Neural cell (in vitro differentiated cells): ENCODE results near the gene ZNF586. TPM values are rescaled to one million over a fixed set of nuclear protein-coding genes. Genes with fewer than 3 reads are reported as not detected.

Experiments used
- H2AFZ ChIP-seq: fragments of 200-600, 300-800 bp; sonication (generic), shearing (Covaris generic); 2 replicates; pipeline ENCODE4 v1.6.0; 2014; ENCODE audit warnings: low read depth, mild to moderate bottlenecking, antibody characterized with exemption, low read length, moderate library complexity
- H3F3A ChIP-seq: fragments of 200-600 bp; shearing (Covaris generic); 2 replicates; pipeline ENCODE4 v1.6.1; 2016; ENCODE audit warnings: mild to moderate bottlenecking, moderate library complexity, mixed read lengths, antibody characterized with exemption, low read length; ENCODE audit not compliant: insufficient read depth, poor library complexity, severe bottlenecking
- H3K27ac ChIP-seq: fragments of 200-600, 300-800 bp; sonication (generic), shearing (Covaris generic); 2 replicates; pipeline ENCODE4 v1.5.1; 2014; ENCODE audit warnings: mild to moderate bottlenecking, low read length, moderate library complexity
- H3K27me3 ChIP-seq: fragments of 300-800, 200-600 bp; sonication (generic), shearing (Covaris generic); 2 replicates; pipeline ENCODE4 v1.6.0; 2014; ENCODE audit warnings: mild to moderate bottlenecking, low read depth, low read length, moderate library complexity; ENCODE audit not compliant: insufficient read depth
- H3K36me3 ChIP-seq: fragments of 300-800, 200-600 bp; sonication (generic), shearing (Covaris generic); 2 replicates; pipeline ENCODE4 v1.5.1; 2014; ENCODE audit warnings: mild to moderate bottlenecking, antibody characterized with exemption, low read length, moderate library complexity; ENCODE audit not compliant: insufficient read depth
- H3K4me2 ChIP-seq: fragments of 300-800, 200-600 bp; sonication (generic), shearing (Covaris generic); 2 replicates; pipeline ENCODE4 v1.6.0; 2014; ENCODE audit warnings: mild to moderate bottlenecking, low read length
- H3K4me3 ChIP-seq: fragments of 300-800, 200-600 bp; sonication (generic), shearing (Covaris generic); 2 replicates; pipeline ENCODE4 v1.5.1; 2014; ENCODE audit warnings: mild to moderate bottlenecking, low read length, moderate library complexity
- H3K79me2 ChIP-seq: fragments of 200-600 bp; shearing (Covaris generic); replicated peaks from 2 replicates; pipeline ENCODE4 v1.6.0; 2014; ENCODE audit warnings: mild to moderate bottlenecking, low read length, moderate library complexity; ENCODE audit not compliant: insufficient read depth
- H3K9ac ChIP-seq: fragments of 300-800, 200-600 bp; sonication (generic), shearing (Covaris generic); 2 replicates; pipeline ENCODE4 v1.6.1; 2016; ENCODE audit warnings: mild to moderate bottlenecking, low read length, mixed read lengths
- H3K9me2 ChIP-seq: fragments of 200-600 bp; shearing (Covaris generic); 2 replicates; pipeline ENCODE4 v1.6.1; 2016; ENCODE audit warnings: mild to moderate bottlenecking, low read length, mixed read lengths; ENCODE audit not compliant: insufficient read depth
- H3K9me3 ChIP-seq: fragments of 200-600, 300-800 bp; sonication (generic), shearing (Covaris generic); 2 replicates; pipeline ENCODE4 v1.6.1; 2016; ENCODE audit warnings: mild to moderate bottlenecking, mixed run types, low read length, moderate library complexity, mixed read lengths
- H4K20me1 ChIP-seq: fragments of 200-600 bp; shearing (Covaris generic); 2 replicates; pipeline ENCODE4 v1.6.1; 2016; ENCODE audit warnings: mild to moderate bottlenecking, mixed run types; ENCODE audit not compliant: insufficient read depth
- CTCF ChIP-seq: fragments of 450-650 bp; IDR thresholded peaks from 2 replicates; pipeline ENCODE4 v1.5.1; 2014; ENCODE audit warnings: antibody characterized with exemption, mild to moderate bottlenecking, moderate library complexity; ENCODE audit not compliant: poor library complexity, severe bottlenecking
- EP300 ChIP-seq: fragments of 450-650 bp; conservative IDR thresholded peaks from 2 replicates; pipeline ENCODE4 v1.6.1; 2014; ENCODE audit warnings: antibody characterized with exemption, mild to moderate bottlenecking, moderate library complexity; ENCODE audit not compliant: poor library complexity, severe bottlenecking
- EZH2 ChIP-seq: fragments of 200-600, 300-800 bp; shearing (Covaris generic), sonication (generic); IDR thresholded peaks from 2 replicates; pipeline ENCODE4 v1.6.1; 2014; ENCODE audit warnings: antibody characterized with exemption, low read length, borderline replicate concordance, mild to moderate bottlenecking; ENCODE audit not compliant: insufficient read depth, poor library complexity, severe bottlenecking
- MXI1 ChIP-seq: fragments of 450-650 bp; conservative IDR thresholded peaks from 2 replicates; pipeline ENCODE4 v1.6.1; 2014; ENCODE audit warnings: antibody characterized with exemption, mild to moderate bottlenecking; ENCODE audit not compliant: poor library complexity, severe bottlenecking
- POLR2AphosphoS5 ChIP-seq: IDR thresholded peaks from 2 replicates; pipeline ENCODE4 v1.6.1; 2012
- REST ChIP-seq: IDR thresholded peaks from 2 replicates; pipeline ENCODE4 v1.6.1; 2012; ENCODE audit warnings: borderline replicate concordance
- SMC3 ChIP-seq: fragments of 450-650 bp; conservative IDR thresholded peaks from 2 replicates; pipeline ENCODE4 v1.6.1; 2014; ENCODE audit warnings: antibody characterized with exemption, mild to moderate bottlenecking, moderate library complexity; ENCODE audit not compliant: poor library complexity
- TAF1 ChIP-seq: IDR thresholded peaks from 2 replicates; pipeline ENCODE4 v1.6.1; 2012; ENCODE audit warnings: low read depth
- polyA plus RNA-seq: library from polyadenylated mRNA; depleted of rRNA; stranded (reverse); fragments of >200 nt; gene quantifications from 2 replicates; pipeline ENCODE4 v1.2.3, GENCODE V29; 2014

Gene ZNF586
- polyA plus RNA-seq, 1 donor from 2014 or later: 22.0 TPM

GRCh38 chr19:57786286-57786685, 16.8 kb downstream of the ZNF586 start:
- Histone ChIP-seq H4K20me1 (no peaks in the 10 kb centered on the region), H2AFZ (no peak overlapping the region), H3K4me2 (no peak overlapping the region), H3K4me3 (no peak overlapping the region), H3K27me3 (no peaks in the 10 kb centered on the region), H3K9me2 (no peaks in the 10 kb centered on the region), H3K79me2 (peaks cover 9% of the 10 kb centered on the region), H3K9ac (no peak overlapping the region), H3F3A (no peaks in the 10 kb centered on the region), H3K36me3 (peaks cover 26% of the 10 kb centered on the region), H3K27ac (no peak overlapping the region), H3K9me3 (peaks cover 9% of the 10 kb centered on the region)
- TF ChIP-seq TAF1 (no peak), MXI1 (no peak), CTCF (no peak), REST (no peak), SMC3 (no peak), EZH2 (no peak)

- H3K36me3 ChIP-seq: peaks cover 26% of the 10 kb centered on the region
- peaks cover 9% of the 10 kb centered on the region for H3K79me2 ChIP-seq
- no peak overlapping the region for H3K27ac ChIP-seq
- H3K4me3 ChIP-seq: no peak overlapping the region
- H4K20me1 ChIP-seq: no peaks in the 10 kb centered on the region
- H3K9ac ChIP-seq: no peak overlapping the region
- no peaks in the 10 kb centered on the region for H3K27me3 ChIP-seq
- no peak overlapping the region for H3K4me2 ChIP-seq
- no peak overlapping the region for H2AFZ ChIP-seq
- H3F3A ChIP-seq: no peaks in the 10 kb centered on the region
- TF ChIP-seq EZH2: no peak
- TF ChIP-seq MXI1: no peak
- TF ChIP-seq TAF1: no peak
- no peak for TF ChIP-seq CTCF
- no peak for TF ChIP-seq EP300
- TF ChIP-seq POLR2AphosphoS5: no peak
- H3K9me3 ChIP-seq: peaks cover 9% of the 10 kb centered on the region
- no peaks in the 10 kb centered on the region for H3K9me2 ChIP-seq
Observed at GRCh38 chr19:57786906-57787305, 17.4 kb downstream of the ZNF586 start.
